Stimulated activated CD8-positive, alpha-beta memory T cell treated with anti-CD3 and anti-CD28 coated beads, Interleukin-4, amount 100 ng/mL, for 48 hours (primary cell): ENCODE data around the gene MARK3.

ENCODE experiments used
- DNase-seq: peaks from one replicate; pipeline ENCODE4 v3.0.0-alpha.2; 2020

Gene MARK3

DNA sequence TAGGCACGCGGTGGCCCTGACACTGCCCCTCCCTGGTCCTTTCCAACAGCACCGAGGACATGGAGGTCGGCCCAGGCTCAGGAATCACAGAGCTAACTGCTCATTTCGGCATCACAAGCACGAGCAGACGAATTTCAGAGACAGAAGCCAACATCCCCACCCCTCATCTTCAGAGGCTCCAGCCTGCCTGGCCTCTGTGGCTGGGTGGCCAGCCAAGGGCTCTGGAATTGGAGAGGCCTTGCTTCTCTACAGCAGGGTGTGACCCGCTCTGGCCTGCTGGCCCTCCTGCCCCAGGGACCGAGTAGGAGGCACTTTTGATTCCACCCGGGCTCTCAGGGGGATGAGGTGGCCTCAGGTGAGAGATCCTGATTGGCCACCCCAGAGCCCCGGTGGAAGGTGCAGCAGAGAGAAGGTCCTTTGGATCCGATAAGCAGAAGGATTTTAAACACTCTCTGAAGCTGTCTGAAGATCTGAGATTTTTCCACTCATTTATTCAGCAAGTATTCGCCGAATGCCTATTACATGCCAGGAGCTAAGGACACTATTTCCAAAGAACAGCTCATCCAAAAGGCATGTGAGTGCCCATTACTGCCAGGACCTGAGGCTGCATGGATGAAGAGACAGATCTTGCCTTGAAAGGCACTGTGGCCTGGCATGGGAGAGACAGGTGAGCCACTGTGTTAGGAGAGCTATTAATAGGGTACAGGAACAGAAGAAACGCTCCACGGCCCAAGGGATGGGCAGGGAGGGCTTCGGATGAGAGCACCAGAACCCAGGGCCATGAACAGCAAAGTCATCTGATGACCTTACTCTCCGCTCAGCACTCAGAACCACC lies 167.0 kb downstream of the MARK3 start:
- no peak for DNase-seq

DNA sequence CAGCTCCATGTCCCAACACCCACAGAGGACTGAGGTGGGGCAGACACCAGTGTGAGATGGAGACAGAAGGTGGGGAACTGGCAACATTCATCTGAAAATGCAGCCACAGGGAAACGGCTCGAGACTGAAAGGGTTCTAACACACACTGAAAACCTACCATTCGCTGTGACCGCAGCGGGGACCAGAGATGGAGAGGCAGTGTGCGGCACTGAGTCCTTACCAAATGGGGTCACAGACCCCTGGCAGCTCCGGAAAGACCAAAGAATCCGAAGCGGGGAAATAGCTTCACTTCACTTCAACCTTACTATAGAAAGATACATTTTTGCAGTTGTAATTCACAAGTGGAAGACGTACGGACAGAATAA lies 167.6 kb downstream of the MARK3 start:
- no peak for DNase-seq
